SU-DHL-6 (cell line): Measurements from ENCODE around the gene IRX5.

Experiments used
- H2AFZ ChIP-seq: fragments of 200-600 bp; sonication (generic); 2 replicates; pipeline ENCODE4 v1.6.1; 2014; ENCODE audit warnings: low read depth, mild to moderate bottlenecking, moderate library complexity, mixed read lengths, antibody characterized with exemption, low read length; ENCODE audit not compliant: severe bottlenecking
- H3F3A ChIP-seq: fragments of 200-600 bp; shearing (Covaris generic); 2 replicates; pipeline ENCODE4 v1.6.0; 2016; ENCODE audit warnings: antibody characterized with exemption, mild to moderate bottlenecking; ENCODE audit not compliant: insufficient read depth
- H3K27ac ChIP-seq: fragments of 200-600 bp; sonication (generic); 2 replicates; pipeline ENCODE4 v1.5.1; 2016; ENCODE audit warnings: low read depth, mild to moderate bottlenecking, low read length, moderate library complexity, mixed read lengths
- H3K27me3 ChIP-seq: fragments of 200-600 bp; sonication (generic), shearing (Covaris generic); 2 replicates; pipeline ENCODE4 v1.6.0; 2014; ENCODE audit warnings: mild to moderate bottlenecking, low read length
- H3K36me3 ChIP-seq: fragments of 200-600 bp; sonication (generic); 2 replicates; pipeline ENCODE4 v1.6.1; 2014; ENCODE audit warnings: mild to moderate bottlenecking, low read length, mixed read lengths
- H3K4me2 ChIP-seq: fragments of 300-600, 200-600 bp; shearing (Covaris generic), sonication (generic); 2 replicates; pipeline ENCODE4 v1.6.0; 2014; ENCODE audit warnings: low read length, low read depth, mild to moderate bottlenecking; ENCODE audit not compliant: poor library complexity, severe bottlenecking
- H3K4me3 ChIP-seq: fragments of 200-600 bp; sonication (generic); 2 replicates; pipeline ENCODE4 v1.5.1; 2014; ENCODE audit warnings: antibody characterized with exemption, low read length, mild to moderate bottlenecking, mixed read lengths; ENCODE audit not compliant: insufficient read depth, poor library complexity, severe bottlenecking
- H3K79me2 ChIP-seq: fragments of 200-600 bp; sonication (generic); 2 replicates; pipeline ENCODE4 v1.6.1; 2014; ENCODE audit warnings: mild to moderate bottlenecking, low read length, moderate library complexity; ENCODE audit not compliant: insufficient read depth
- H3K9ac ChIP-seq: fragments of 200-600 bp; sonication (generic); 2 replicates; pipeline ENCODE4 v1.7.0; 2014; ENCODE audit warnings: mild to moderate bottlenecking, low read length
- H3K9me2 ChIP-seq: fragments of 200-600 bp; sonication (generic); replicated peaks from 2 replicates; pipeline ENCODE4 v1.6.1; 2014; ENCODE audit warnings: low read length; ENCODE audit not compliant: insufficient read depth
- H3K9me3 ChIP-seq: fragments of 200-600 bp; sonication (generic); 2 replicates; pipeline ENCODE4 v1.6.1; 2014; ENCODE audit warnings: low read length, mixed read lengths; ENCODE audit not compliant: insufficient read depth
- H4K20me1 ChIP-seq: fragments of 200-600 bp; sonication (generic); 2 replicates; pipeline ENCODE4 v1.6.1; 2014; ENCODE audit warnings: low read depth, mild to moderate bottlenecking, antibody characterized with exemption, low read length, moderate library complexity, mixed read lengths
- EZH2phosphoT487 ChIP-seq: fragments of 200-600 bp; sonication (generic), shearing (Covaris generic); conservative IDR thresholded peaks from 2 replicates; pipeline ENCODE4 v1.6.1; 2018; ENCODE audit warnings: mild to moderate bottlenecking, antibody characterized with exemption, low read length, moderate library complexity, mixed read lengths
- TF ChIP-seq, protein P1 (sequence below): fragments of 200-600 bp; sonication (generic); IDR thresholded peaks from one replicate; pipeline ENCODE4 v1.5.1; 2017; ENCODE audit warnings: antibody characterized with exemption, mild to moderate bottlenecking, low read length, moderate library complexity; ENCODE audit not compliant: insufficient read depth, poor library complexity, severe bottlenecking

Gene IRX5

DNA sequence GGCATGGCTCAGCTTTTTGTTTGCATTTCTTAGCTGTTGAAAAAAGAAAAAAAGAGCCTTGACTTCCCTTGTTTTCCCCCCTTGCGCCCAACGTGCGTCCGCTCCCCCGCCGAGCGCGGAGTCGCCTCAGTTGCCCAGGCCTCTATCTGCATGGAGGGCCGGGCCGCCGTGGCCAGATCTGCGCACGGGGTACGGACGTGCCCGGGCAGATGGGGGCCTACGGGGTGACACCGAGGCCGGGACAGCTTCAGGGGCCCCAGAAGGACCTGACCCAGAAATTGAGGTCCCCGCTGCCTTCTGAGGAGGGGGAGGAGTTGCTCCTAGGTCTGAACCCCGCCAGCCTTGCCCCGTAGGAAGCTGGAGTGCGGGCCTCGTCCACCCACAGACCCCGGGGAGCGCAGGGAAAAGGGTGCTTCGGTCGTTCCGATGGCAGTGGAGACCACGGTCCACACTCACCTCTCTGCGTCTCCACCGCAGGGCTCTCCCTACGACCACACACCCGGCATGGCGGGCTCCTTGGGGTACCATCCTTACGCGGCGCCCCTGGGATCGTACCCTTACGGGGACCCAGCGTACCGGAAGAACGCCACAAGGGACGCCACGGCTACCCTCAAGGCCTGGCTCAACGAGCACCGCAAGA is 1.5 kb downstream of the IRX5 start:
- no peak for TF ChIP-seq EZH2phosphoT487
- TF ChIP-seq, protein P1, sequence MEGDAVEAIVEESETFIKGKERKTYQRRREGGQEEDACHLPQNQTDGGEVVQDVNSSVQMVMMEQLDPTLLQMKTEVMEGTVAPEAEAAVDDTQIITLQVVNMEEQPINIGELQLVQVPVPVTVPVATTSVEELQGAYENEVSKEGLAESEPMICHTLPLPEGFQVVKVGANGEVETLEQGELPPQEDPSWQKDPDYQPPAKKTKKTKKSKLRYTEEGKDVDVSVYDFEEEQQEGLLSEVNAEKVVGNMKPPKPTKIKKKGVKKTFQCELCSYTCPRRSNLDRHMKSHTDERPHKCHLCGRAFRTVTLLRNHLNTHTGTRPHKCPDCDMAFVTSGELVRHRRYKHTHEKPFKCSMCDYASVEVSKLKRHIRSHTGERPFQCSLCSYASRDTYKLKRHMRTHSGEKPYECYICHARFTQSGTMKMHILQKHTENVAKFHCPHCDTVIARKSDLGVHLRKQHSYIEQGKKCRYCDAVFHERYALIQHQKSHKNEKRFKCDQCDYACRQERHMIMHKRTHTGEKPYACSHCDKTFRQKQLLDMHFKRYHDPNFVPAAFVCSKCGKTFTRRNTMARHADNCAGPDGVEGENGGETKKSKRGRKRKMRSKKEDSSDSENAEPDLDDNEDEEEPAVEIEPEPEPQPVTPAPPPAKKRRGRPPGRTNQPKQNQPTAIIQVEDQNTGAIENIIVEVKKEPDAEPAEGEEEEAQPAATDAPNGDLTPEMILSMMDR = no peak
- Histone ChIP-seq H3K4me3 (no peak overlapping the region), H3K36me3 (no peaks in the 10 kb centered on the region), H3K27ac (no peak overlapping the region), H3K4me2 (no peak overlapping the region), H3F3A (no peaks in the 10 kb centered on the region), H2AFZ (no peak overlapping the region), H3K9ac (no peak overlapping the region), H3K9me3 (no peaks in the 10 kb centered on the region), H3K9me2 (no peaks in the 10 kb centered on the region), H4K20me1 (no peaks in the 10 kb centered on the region), H3K27me3 (no peaks in the 10 kb centered on the region), H3K79me2 (no peaks in the 10 kb centered on the region)

DNA sequence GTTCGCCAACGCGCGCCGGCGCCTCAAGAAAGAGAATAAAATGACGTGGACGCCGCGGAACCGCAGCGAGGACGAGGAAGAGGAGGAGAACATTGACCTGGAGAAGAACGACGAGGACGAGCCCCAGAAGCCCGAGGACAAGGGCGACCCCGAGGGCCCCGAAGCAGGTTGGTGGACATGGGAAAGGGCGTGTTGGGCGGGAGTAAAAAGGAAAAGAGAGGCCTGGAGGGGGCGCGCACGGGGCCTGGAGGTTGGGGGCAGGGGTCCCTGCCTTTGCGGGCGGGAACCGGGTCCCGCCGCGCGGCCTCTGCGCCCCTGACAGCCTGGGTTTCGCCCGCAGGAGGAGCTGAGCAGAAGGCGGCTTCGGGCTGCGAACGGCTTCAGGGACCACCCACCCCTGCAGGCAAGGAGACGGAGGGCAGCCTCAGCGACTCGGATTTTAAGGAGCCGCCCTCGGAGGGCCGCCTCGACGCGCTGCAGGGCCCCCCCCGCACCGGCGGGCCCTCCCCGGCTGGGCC is 2.1 kb downstream of the IRX5 start:
- Histone ChIP-seq H3K9me3 (no peaks in the 10 kb centered on the region), H3K9me2 (no peaks in the 10 kb centered on the region), H3K36me3 (no peaks in the 10 kb centered on the region), H3K4me2 (no peak overlapping the region), H3K27me3 (no peaks in the 10 kb centered on the region), H4K20me1 (no peaks in the 10 kb centered on the region), H3F3A (no peaks in the 10 kb centered on the region), H2AFZ (no peak overlapping the region), H3K27ac (no peak overlapping the region), H3K79me2 (no peaks in the 10 kb centered on the region), H3K9ac (no peak overlapping the region), H3K4me3 (no peak overlapping the region)
- no peak for TF ChIP-seq EZH2phosphoT487
- TF ChIP-seq, protein P1 = no peak

- Histone ChIP-seq H3K27me3 (no peaks in the 10 kb centered on the region), H3K27ac (no peak overlapping the region), H2AFZ (no peak overlapping the region), H3K9me3 (no peaks in the 10 kb centered on the region), H3K4me2 (no peak overlapping the region), H3K79me2 (no peaks in the 10 kb centered on the region), H4K20me1 (no peaks in the 10 kb centered on the region), H3K9ac (no peak overlapping the region), H3K9me2 (no peaks in the 10 kb centered on the region), H3K36me3 (no peaks in the 10 kb centered on the region), H3K4me3 (no peak overlapping the region), H3F3A (no peaks in the 10 kb centered on the region)
- TF ChIP-seq, protein P1 = no peak
- TF ChIP-seq EZH2phosphoT487 = no peak
These were observed 2.8 kb downstream of the IRX5 start for GRCh38 chr16:54933281-54934011.
